HG03521 (cell line): ENCODE results near the gene ANO8.

Experiments
- ATAC-seq: cut with Tn5 transposase; IDR thresholded peaks from one replicate; pipeline ENCODE4 v1.9.1; 2021; ENCODE audit warnings: mild to moderate bottlenecking, moderate library complexity; ENCODE audit not compliant: unreplicated experiment

ANO8 gene

GRCh38 chr19:17346109-17346671, 11.5 kb upstream of the ANO8 start:
- no peak for ATAC-seq

DNA sequence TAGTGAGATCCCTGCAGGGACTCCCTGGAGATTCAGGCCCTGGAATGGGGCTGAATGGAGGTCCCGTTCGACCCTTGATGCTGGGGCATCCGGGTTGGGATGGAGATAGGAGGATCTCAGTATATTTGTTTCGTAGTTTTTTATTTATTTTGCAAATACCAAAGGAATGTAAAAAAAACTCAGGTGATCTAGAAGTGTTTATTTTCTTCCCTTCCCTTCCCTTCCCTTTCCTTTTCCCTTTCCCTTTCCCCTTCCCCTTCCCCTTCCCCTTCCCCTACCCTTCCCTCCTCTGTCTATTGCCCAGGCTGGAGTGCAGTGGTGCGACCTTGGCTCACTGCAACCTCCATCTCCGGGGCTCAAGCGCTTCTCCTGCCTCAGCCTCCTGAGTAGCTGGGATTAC, 7.2 kb upstream of the ANO8 start:
- no peak for ATAC-seq

GRCh38 chr19:17341386-17341785, 6.7 kb upstream of the ANO8 start:
- no peak for ATAC-seq

DNA sequence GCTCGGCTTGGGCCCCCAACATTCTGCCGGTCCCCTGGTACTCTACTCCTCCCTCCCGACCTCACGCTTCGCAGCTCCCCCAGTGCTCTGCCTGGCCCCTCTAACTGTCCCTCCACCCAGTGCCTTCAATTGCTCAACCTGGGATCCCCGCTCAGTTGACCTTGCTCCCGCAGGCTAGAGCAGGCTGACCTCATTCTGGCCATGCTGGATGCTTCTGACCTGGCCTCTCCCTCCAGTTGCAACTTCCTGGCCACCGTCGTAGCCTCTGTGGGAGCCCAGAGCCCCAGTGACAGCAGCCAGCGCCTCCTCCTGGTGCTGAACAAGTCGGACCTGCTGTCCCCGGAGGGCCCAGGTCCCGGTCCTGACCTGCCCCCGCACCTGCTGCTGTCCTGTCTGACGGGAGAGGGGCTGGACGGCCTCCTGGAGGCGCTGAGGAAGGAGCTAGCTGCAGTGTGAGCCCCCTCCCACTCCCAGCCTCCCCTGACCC, 6.3 kb upstream of the ANO8 start:
- ATAC-seq, result no peak

GRCh38 chr19:17340302-17340870, 5.7 kb upstream of the ANO8 start:
- ATAC-seq, result no peak

GRCh38 chr19:17339088-17339741, 4.6 kb upstream of the ANO8 start:
- no peak for ATAC-seq

GRCh38 chr19:17338433-17339078, 3.9 kb upstream of the ANO8 start:
- no peak for ATAC-seq

GRCh38 chr19:17337675-17338432, 3.2 kb upstream of the ANO8 start:
- no peak for ATAC-seq

DNA sequence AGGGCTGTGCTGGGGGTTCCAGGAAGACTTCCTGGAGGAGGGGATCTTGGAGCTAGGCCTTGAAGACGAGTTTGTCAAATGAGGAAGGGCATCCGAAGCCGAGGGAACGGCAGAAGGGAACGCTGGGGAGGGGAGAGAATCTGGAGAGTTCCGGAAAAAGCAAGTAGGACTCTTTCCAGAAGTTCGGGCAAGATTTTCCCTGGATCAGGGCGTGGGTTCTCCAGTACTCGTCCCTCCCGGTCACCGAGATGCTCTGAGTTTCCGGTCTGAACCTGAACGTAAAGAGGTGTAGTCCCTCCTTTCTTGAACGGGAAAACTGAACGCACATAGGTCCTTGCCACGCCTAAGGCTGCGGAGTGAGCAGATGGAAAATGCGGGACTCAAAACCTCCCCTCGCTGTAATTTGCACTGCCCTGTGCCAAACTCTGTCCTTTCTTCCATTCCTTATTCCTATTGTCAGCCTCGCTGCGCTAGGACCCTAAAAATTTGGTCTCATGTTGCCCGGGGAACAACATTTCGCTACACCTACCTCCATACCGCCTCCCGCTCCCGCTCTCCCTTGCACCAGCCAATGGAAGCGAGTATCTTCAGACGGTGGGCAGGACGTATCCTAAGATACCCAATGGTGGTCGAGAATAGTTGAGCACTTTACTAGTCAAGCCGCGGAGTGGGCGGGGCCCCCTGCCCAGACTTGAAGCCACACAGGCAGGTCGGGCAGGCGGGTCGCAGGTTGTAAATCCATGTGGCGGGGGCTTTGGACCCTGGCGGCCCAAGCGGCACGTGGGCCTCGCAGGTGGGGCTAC, 2.4 kb upstream of the ANO8 start, which contains the start of gene GTPBP3:
TSS of gene GTPBP3 (plus strand) at position 682 of the 803 bp plus-strand sequence. CDS start at position 741, 59 bp downstream.
- peak; percentile 85 for ATAC-seq

DNA sequence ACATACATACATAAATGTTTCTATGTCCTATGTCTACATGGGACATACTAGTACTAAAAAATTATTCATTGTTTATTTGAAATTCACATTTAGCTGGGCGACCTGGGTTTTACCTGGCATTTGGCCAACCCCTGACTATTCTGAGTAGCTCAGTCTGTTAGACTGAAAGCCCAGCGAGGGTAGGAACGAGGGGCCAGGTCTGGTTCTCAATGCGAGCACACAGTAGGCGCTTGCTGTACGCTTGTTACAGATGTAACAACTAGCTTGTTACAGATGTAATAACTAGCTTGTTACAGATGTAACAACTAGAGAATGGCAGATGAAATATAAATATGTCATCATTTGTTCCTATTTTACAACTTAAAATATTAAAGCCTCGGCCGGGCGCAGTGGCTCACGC, 920 bp upstream of the ANO8 start:
- ATAC-seq, result no peak

GRCh38 chr19:17333611-17334413, 843 bp downstream of the ANO8 start:
- no peak for ATAC-seq

DNA sequence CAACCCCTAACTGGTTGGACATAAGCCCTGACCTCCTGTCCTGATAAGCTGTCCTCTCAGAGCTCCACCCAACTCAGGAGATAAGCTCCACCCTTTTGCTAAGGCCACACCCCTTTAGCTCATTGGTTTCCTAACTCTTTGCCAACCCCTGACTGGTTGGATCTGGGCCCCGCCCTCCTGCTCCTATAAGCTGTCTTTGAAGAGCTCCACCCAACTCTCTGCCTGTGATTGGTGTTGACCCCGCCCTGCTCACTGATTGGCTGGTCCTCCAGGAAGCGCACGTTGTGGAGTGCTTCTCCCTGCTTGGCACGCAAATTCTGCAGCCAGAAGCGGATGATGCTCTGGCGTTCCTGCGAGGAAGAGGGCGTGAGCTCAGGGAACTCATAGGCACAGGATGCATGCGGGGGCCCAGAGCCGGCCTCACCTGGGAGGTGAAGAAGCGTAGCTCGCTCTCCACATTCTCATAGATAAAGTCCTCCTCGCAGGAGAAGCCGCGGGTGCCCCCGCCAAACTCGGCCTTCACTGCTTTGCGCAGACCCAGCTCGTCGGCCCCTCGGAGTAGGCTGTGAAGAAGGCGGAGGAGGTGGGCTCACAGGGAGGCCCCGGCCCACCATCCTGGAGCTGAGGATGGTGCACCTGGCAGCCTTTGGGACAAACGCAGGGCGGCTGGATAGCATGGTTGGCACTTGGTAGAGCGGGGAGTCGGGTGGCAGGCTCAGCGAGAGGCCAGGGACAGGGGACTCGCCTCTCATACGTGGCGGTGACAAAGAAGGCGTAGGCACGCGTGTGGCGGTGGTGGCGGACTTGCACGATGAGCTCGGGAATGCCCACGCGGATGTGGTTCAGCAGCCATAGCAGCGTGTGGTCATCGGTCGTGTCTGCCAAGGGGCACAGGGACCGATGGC, 1.7 kb downstream of the ANO8 start:
- no peak for ATAC-seq

DNA sequence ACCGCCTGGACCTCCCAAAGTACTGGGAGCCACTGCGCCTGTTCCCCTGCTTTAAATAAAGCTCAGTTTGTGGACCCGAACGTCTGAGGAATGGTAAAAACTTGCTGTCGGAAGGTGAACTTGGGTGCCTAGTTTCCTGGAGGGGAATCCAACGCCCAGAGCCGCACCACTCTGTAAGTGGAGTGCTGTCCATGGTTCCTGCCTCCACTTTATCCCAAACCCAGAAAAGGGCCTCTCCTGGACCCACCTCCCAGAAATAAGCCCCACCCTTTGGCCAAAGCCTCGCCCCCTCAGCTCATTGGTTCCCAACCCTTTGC, 2.3 kb downstream of the ANO8 start:
- no peak for ATAC-seq

DNA sequence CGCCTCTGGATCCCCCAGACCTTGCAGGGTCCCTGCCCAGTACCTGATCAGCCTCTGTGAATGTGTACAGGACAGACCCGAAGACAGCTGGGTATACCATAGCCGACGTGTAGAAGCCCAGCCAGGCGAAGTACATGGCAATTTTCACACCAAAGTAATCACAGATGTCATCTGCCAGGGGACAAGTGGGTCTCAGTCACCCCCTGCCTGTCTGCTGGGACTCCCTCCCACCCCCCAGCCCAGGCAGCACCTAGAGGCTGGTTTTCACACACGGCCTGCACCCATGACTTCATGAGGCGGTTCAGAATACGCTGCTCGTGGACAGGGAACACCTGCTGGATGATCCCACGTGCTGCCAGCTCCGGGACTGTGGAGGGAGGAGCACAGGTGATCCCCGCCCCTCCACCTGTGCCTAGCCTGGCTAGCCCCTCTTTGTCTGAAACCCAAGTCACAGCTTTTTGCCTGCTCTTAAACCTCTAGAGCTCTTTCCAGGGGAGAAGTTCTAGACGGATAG, 3.6 kb downstream of the ANO8 start:
- ATAC-seq, result no peak

- ATAC-seq, result no peak
Measured at GRCh38 chr19:17330262-17331044, 4.2 kb downstream of the ANO8 start.

GRCh38 chr19:17329366-17330261, 5.0 kb downstream of the ANO8 start:
- ATAC-seq, result no peak
